ENCODE data around the gene PDE4C. TPM values are rescaled to one million over a fixed set of nuclear protein-coding genes. Genes with fewer than 3 reads are reported as not detected.

The PDE4C gene
- total RNA-seq, 2 donors from 2014 or later, result 0.27 to 1.6 TPM

GRCh38 chr19:18198374-18198773 lies 27.9 kb downstream of the PDE4C start:
- 94% methylated on average over 6 of the region's 6 CpGs for WGBS
- H3K36me3 ChIP-seq, result no peaks in the 10 kb centered on the region
- TF ChIP-seq POLR2A (IDR thresholded peaks at IDR 0.05), result no peak
- TF ChIP-seq CTCF (IDR thresholded peaks at IDR 0.05), result no peak
- no peak for TF ChIP-seq POLR2AphosphoS5 (IDR thresholded peaks at IDR 0.05)
- no peak overlapping the region for H3K4me3 ChIP-seq
- H3K9me3 ChIP-seq, result no peaks in the 10 kb centered on the region
- peaks cover 11% of the 10 kb centered on the region for H3K4me1 ChIP-seq (replicated peaks)
- H3K27ac ChIP-seq, result no peak overlapping the region
- intact Hi-C loops (cut with DNase I), result no loop called here
- DNase-seq (ENCODE audit: low spot score), result no peak
- no peaks in the 10 kb centered on the region for H3K27me3 ChIP-seq (replicated peaks; ENCODE audit: insufficient read depth)

GRCh38 chr19:18197941-18198340 lies 28.3 kb downstream of the PDE4C start:
- no peak for DNase-seq (ENCODE audit: low spot score)
- Histone ChIP-seq H3K4me1 (replicated peaks) (peaks cover 9% of the 10 kb centered on the region), H3K9me3 (no peaks in the 10 kb centered on the region), H3K27ac (no peak overlapping the region), H3K4me3 (no peak overlapping the region), H3K27me3 (replicated peaks; ENCODE audit: insufficient read depth) (no peaks in the 10 kb centered on the region), H3K36me3 (no peaks in the 10 kb centered on the region)
- TF ChIP-seq POLR2AphosphoS5 (IDR thresholded peaks at IDR 0.05), result no peak
- TF ChIP-seq CTCF (IDR thresholded peaks at IDR 0.05), result no peak
- 67% methylated on average over 6 of the region's 6 CpGs for WGBS
- intact Hi-C loops (cut with DNase I), result no loop called here

- no peak overlapping the region for H3K27ac ChIP-seq
- intact Hi-C loops (cut with DNase I), result no loop called here
- no peaks in the 10 kb centered on the region for H3K27me3 ChIP-seq (replicated peaks; ENCODE audit: insufficient read depth)
- WGBS, result 92% methylated on average over 17 of the region's 18 CpGs
- TF ChIP-seq POLR2A (IDR thresholded peaks at IDR 0.05) (no peak), CTCF (IDR thresholded peaks at IDR 0.05) (no peak), POLR2AphosphoS5 (IDR thresholded peaks at IDR 0.05) (no peak)
- no peaks in the 10 kb centered on the region for H3K9me3 ChIP-seq
- no peaks in the 10 kb centered on the region for H3K36me3 ChIP-seq
- no peak overlapping the region for H3K4me3 ChIP-seq
- peaks cover 6% of the 10 kb centered on the region for H3K4me1 ChIP-seq (replicated peaks)
- no peak for DNase-seq (ENCODE audit: low spot score)
Observed at GRCh38 chr19:18197306-18197705, 28.9 kb downstream of the PDE4C start.

- no peak for TF ChIP-seq POLR2A (IDR thresholded peaks at IDR 0.05)
- TF ChIP-seq CTCF (IDR thresholded peaks at IDR 0.05), result no peak
- TF ChIP-seq POLR2AphosphoS5 (IDR thresholded peaks at IDR 0.05), result no peak
- H3K27me3 ChIP-seq (replicated peaks; ENCODE audit: insufficient read depth), result no peaks in the 10 kb centered on the region
- no peaks in the 10 kb centered on the region for H3K9me3 ChIP-seq
- peaks cover 6% of the 10 kb centered on the region for H3K4me1 ChIP-seq (replicated peaks)
- no peak overlapping the region for H3K4me3 ChIP-seq
- H3K27ac ChIP-seq, result no peak overlapping the region
- 96% methylated on average over 7 of the region's 7 CpGs for WGBS
- no peaks in the 10 kb centered on the region for H3K36me3 ChIP-seq
- intact Hi-C loops (cut with DNase I), result no loop called here
- DNase-seq (ENCODE audit: low spot score), result no peak
Observed at GRCh38 chr19:18196511-18196845, 29.8 kb downstream of the PDE4C start.

GRCh38 chr19:18194554-18195238 lies 31.5 kb downstream of the PDE4C start:
- intact Hi-C loops (cut with DNase I), result loop anchor here (5.0 kb wide), 1 partner anchor 58 kb away; no protein-coding TSS in a partner anchor
- H3K27ac ChIP-seq, result peak overlapping the region in 1 of 2 donors; percentile 25
- H3K4me3 ChIP-seq, result no peak overlapping the region
- TF ChIP-seq POLR2A (IDR thresholded peaks at IDR 0.05), result no peak
- no peak for TF ChIP-seq CTCF (IDR thresholded peaks at IDR 0.05)
- no peak for TF ChIP-seq POLR2AphosphoS5 (IDR thresholded peaks at IDR 0.05)
- H3K27me3 ChIP-seq (replicated peaks; ENCODE audit: insufficient read depth), result no peaks in the 10 kb centered on the region
- no peaks in the 10 kb centered on the region for H3K9me3 ChIP-seq
- 15% methylated on average over 20 of the region's 27 CpGs for WGBS
- no peaks in the 10 kb centered on the region for H3K36me3 ChIP-seq
- no peak for DNase-seq (ENCODE audit: low spot score)
- H3K4me1 ChIP-seq (replicated peaks), result peaks cover 6% of the 10 kb centered on the region

All from prostate gland (tissue), 2 donors.